HG03469 (cell line): ENCODE data around the gene FAM184A.
A peak's percentile ranks its signal among the peaks of the same experiment; 100 is the strongest.
"Not testable (repeated sequence)": the region's sequence is repeated elsewhere in the genome, so short reads cannot be mapped to it uniquely, and the experiment has no call there.

Experiments
- ATAC-seq: cut with Tn5 transposase; IDR thresholded peaks from one replicate; pipeline ENCODE4 v1.9.1; 2021; ENCODE audit warnings: mild to moderate bottlenecking, moderate library complexity, moderate number of reproducible peaks; ENCODE audit not compliant: unreplicated experiment

FAM184A gene, protein sequence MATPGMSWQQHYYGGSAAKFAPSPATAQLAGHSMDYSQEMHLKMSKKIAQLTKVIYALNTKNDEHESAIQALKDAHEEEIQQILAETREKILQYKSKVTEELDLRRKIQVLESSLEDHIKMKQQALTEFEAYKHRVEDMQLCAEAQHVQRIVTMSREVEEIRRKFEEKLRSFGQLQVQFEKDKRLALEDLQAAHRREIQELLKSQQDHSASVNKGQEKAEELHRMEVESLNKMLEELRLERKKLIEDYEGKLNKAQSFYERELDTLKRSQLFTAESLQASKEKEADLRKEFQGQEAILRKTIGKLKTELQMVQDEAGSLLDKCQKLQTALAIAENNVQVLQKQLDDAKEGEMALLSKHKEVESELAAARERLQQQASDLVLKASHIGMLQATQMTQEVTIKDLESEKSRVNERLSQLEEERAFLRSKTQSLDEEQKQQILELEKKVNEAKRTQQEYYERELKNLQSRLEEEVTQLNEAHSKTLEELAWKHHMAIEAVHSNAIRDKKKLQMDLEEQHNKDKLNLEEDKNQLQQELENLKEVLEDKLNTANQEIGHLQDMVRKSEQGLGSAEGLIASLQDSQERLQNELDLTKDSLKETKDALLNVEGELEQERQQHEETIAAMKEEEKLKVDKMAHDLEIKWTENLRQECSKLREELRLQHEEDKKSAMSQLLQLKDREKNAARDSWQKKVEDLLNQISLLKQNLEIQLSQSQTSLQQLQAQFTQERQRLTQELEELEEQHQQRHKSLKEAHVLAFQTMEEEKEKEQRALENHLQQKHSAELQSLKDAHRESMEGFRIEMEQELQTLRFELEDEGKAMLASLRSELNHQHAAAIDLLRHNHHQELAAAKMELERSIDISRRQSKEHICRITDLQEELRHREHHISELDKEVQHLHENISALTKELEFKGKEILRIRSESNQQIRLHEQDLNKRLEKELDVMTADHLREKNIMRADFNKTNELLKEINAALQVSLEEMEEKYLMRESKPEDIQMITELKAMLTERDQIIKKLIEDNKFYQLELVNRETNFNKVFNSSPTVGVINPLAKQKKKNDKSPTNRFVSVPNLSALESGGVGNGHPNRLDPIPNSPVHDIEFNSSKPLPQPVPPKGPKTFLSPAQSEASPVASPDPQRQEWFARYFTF

DNA sequence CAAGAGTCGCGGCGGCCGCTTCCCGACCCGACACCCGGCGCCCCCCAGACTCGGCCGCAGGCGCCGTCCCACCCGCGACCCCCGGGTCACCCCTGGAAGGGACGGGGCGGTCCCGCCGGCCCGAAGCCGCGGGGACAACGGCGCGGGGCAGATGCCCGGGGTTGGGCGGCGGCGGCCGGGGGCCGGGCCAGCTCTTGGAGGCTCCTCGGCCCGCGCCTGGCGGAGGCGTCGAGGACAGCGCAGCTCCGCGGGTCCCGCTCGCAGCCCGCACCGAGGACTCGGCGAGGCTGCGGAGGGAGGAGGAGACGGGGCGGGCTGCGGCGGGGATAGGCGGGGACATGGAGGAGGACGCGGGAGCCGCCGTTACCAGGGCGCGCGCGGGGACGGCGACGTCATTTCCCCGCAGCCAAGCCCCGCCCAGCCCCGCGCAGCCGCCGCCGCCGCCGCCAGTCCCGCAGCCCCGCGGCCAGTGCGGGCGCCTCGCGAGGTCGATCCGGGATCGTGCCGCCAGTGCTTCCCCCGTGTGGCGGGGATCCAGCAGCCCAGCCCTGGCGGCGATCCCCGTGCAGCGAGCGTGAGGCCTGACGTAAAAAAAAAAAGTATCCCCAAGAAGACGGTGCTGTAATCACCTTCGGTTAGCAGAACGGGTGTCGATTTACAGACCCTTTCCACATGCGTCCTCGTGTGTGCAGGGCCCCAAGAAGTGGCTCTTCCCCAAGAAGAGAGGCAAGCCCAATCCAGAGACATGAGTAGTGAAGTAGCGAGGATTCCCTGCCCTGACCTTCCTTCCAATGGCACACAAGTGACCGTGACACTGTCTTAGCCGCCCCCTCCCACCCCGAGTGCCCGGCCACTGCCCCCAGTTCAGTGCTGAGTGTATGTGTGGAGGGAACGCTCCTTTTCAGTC, at the start of gene FAM184A:
Gene FAM184A (minus strand): TSS at position 289 of the 907 bp plus-strand sequence. CDS start 365 bp downstream, outside the sequence.
- ATAC-seq, result peak; percentile 41

DNA sequence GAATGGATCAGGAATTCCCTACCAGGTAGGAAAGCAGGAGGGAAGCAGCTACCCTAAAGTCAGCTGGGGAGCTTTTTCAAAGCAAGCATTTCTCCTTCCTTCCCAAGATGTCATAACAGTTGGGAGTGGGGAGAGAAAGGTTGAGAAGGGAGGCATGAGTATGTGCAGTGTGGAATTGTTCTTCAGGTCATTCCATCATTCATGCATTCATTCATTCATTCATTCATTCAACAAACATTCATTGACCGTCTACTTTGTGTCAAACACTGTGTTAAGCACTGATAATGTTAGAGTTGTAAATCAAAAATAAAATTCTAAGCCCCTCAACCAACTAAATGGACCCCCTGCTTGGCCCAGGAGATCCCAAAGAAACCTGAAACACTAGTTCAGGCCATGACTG, 49.2 kb upstream of the FAM184A start:
- no peak for ATAC-seq

DNA sequence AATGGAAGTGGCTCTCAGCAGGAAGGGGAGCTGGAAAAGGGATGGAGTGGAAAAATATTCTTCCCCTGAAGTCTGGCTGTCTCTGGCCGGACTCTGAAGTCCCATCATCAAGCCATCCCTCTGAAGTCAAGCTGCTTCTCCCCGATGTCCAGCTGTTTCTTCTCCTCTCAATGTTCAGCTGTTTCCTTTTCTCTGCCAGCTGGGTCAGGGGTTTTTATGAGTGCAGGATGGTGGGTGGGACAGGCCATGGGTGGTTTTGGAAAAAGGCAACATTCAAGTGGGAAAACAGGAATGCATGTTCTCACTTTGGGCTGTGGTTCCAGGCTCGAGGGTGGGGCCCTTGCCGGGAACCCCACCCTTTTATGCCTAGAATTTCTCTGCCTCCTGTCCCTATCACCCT, 48.4 kb upstream of the FAM184A start:
- ATAC-seq, result no peak

DNA sequence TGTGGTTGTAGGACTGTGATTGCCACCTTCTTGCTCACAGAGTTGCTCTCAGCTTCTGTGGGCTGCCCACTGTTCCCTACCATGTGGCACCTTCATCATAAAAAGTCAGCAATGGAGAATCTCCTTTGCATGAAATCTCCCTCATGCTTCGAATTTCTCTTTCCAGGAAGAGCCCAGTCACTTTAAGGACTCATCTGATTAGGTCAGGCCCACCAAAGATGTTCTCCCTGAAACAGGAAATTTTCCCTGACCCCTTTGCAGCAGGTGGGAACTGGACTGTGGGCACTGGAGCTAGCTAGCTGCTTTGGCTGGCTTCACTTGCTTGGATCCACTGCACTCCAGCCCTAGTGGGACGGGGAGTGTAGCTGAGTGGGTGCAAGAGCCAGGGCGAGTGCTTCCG, 47.7 kb upstream of the FAM184A start:
- no peak for ATAC-seq

DNA sequence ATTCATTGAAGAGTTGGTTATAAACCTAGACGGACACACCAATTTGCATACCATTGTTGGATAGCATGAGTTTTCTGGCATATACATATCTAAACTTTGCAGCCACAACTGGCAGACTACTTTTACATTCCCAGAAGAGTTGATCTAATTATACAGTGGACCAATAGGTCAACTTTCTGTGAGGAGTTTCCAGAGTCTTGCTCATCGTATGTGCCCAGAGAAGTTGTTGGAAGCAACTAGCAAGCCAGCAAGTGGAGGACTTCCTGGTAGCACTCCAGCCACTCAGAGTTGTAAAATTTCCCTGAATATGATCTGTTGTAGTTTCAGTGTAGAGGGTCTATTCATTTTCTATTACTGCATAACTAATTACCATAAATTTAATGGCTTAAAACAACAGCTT, 47.1 kb upstream of the FAM184A start:
- ATAC-seq, result no peak

DNA sequence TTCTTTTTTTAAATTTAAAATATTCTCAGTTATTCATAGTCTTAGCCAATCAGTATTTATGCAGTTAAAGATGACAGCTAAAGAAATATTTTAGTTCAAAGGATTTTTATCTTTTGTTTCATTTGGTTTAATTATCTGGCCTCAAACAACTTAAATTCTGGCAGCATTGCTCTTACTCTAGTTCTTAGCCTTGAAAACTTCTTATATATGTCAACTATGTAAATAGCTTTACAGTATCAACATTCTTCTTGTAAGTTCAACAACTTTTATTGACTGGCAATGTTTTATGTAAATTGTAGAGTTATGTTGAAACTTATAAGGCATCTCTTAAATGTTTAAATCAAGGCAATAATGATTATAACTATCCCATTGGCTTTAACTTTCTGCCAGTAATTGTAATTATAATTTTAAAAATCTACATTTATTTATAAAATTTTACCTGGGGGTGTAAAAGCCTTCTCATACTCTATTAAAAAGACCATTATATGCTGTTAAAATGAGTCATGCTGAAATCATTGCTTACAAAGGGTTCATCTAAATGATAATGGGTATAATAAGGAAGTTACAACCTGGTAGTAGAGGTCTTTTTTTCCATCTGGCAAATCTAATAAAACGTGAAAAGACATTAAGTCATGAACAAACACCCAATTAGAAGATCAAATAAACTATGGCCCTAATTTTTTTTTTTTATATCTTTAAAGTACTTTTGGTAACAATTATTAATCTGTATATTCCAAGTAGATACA, 45.8 kb upstream of the FAM184A start:
- no peak for ATAC-seq

DNA sequence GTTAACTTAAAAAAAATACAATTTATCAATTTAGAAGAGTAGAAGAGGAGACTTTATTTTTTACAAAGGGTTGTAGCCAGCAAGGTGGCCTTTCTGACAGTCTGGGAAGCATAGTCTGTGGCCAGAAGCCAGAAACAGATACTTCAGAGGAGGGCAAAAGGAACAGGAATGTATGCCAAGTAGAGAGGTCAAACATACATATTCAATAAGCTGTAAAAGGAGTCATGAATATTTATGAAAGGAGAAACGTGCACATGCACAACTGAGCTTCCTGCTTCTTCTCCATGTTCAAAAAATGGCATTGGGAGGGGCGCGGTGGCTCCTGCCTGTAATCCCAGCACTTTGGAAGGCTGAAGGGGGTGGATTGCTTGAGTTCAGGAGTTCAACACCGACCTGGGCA, 43.9 kb upstream of the FAM184A start:
- ATAC-seq, result no peak

DNA sequence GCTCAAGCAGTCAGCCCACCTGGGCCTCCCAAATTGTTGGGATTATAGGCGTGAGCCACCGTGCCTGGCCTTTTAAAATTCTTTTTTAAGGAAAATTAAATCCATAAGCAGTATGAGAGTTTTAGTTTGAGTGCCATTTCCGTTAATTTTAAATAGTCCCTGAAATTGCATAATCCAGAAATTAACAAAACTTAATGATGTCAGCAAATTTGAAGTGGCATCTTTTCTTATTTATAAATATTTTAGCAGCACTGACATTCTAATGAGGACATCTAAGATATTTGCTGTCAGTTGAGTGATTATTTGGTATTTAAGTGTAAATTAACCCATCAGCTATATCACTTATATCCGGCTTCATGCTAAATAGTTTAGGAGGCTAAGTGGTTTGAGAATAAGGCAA, 42.9 kb upstream of the FAM184A start:
- ATAC-seq, result no peak

DNA sequence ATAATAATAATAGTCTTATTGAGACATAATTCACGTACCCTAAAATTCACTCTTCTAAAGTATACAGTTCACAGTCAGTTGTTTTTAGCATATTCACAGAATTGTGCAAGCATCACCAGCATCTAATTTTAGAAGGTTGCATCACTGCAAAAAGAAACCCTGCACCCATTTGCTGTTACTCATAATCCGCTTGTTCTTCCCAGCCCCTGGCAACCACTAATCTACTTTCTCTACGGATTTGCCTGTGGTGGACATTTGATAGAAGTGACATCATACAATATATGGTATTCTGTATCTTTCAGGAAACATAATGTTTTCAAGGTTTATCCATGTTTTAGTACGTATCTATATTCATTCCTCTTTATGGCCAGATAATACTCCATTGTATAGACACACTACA, 41.5 kb upstream of the FAM184A start:
- ATAC-seq, result no peak

DNA sequence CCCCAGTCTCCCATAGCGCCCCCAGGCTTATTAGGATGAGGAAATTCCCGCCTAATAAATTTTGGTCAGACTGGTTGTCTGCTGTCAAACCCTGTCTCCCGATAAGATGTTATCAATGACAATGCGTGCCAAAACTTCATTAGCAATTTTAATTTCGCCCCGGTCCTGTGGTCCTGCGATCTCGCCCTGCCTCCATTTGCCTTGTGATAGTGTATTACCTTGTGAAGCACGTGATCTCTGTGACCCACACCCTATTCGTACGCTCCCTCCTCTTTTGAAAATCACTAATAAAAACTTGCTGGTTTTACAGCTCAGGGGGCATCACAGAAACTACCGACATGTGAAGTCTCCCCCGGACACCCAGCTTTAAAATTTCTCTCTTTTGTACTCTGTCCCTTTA, 40.6 kb upstream of the FAM184A start:
- ATAC-seq, result not testable (repeated sequence)

DNA sequence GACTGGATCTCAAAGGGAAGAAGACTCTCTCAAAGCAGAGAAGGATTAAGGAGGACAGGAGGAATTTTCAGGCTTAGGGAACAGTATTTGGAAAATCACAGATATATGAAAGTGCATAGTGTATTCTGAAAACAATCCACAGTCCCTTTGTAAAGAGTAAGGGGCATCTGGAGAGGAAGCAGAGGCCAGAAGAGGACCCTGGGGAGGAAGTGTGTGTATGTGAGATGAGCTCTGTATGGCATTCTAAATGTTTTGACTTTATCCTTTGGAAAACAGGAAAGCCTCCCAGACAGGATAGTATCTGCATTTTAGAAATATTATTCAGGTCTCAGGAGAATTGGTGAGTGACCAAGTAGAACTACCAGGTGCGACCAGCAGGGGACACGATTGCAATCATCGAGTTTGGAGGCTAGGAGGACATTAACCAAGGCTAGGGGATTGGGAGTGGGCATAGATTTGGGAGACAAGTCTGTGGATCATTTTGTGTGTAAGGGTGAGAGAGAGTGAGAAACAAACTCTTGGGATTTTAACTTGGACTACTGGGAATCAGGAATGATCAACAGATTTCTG, 38.3 kb upstream of the FAM184A start:
- ATAC-seq, result no peak

DNA sequence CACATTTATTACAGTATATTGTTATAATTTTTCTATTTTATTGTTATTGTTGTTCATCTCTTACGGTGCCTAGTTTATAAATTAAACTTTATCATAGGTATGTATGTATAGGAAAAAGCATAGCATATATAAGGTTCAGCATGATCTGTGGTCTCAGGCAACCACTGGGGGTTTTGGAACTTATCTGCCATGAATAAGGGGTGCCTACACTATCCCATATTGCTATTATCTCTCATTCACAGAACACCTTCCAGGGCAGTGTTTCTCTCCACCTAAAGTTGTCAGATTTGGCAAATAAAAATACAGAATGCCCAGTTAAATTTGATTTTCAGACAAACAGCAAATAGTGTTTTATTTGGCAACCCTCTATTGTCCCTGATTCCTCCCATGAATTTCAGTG, 35.5 kb upstream of the FAM184A start:
- no peak for ATAC-seq

DNA sequence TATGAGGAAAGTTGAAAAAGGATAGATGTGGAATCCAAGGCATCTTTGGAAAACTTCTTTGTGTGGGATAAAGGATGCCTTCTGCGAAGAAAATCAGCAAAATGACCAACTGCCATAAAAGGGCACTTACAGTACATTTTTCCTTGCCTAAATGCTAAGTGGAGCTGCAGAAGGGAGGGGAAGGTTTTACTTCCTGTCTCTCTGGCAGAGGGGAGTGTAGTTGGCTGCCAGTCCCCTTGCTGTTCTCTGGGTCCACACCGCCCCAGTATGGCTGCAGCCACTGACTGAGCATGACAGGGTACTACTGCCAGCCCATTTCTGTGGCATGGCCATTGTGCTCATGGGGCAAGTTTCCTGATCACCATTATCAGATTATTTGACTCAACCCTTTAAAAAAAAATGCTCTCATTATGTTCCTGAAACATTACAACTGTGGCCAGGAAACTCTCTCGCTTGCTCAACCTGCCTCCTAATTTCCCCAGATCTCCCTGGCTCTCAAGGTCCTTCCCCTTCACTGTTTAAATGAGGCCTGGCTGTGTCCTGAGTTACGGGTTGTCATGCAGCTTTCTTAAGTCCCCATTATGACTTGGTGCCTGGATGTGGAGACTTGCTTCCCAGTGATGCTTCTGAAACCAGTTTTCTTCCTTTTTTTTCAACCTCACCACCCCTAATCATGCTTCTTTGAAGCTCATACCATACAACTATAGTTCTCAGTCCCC, 34.5 kb upstream of the FAM184A start:
- no peak for ATAC-seq

DNA sequence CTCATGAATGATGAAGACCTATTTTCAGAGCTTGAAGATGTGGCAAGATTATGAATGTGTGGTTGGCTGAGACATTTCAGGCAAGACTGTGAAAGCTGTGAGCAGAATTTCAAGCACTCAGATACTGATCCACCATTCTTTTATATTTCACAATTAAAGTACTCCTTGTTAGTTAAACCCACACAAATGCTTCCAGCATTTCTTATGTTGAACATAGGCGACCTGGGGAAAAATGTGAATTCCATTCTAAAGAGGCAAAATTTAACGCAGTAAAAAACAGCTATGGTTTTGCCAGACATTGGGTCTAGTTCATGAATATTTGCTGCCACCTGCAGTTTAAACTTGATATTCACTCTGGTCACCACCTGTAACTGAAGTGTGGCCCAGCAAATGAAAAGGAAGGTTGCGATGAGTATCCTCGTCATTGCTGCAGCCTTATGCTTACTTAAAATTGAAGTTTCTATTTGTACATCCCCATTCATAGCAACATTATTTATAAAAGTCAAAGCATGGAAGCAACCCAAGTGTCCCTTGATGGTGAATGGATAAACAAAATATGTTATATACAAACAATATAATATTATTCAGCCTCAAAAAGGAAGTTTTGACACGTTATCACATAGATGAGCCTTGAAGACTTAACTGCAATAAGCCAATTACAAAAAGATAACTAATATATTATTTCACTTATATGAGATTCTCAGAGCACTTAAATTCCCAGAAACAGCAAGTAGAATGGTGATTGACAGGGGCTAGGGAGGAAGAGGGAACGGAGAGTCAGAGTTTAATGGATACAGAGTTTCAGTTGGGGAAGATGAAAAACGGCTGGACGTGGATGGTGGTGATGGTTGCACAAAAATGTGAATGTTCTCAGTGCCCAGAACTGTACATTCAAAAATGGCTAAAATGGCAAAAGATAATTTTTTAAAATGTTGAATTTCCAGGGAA, 32.4 kb upstream of the FAM184A start:
- peak; percentile 75 for ATAC-seq

DNA sequence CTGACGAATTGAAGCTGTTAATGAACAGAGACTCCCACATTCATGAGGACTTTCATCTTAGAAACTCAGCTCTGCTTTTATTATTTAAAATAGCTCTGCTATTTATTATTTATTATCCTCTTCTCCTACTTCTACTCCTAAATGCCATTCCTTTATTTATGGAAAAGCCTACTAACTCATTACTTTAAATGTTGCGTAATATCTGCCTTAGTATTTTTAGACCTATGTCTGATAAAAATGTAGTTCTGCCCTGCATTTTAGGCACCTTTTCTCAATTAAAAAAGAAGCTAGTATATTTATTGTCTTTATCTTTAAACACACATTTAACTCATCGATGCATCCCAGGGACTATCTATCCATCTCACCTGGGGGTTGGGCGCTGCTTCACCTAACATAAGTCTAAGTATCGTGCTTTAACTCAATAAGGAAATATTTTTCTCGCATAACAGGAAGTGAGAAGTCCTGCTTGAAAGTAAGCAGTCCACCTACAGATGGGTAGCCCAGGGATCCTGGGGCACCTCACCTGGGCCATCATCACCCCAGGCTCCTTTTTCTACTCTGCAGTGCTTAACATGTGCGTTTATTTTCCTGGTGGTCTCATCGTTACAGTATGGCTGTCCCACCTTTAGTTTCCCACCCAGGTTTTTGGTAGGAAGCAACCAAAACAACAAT, 31.3 kb upstream of the FAM184A start:
- no peak for ATAC-seq

DNA sequence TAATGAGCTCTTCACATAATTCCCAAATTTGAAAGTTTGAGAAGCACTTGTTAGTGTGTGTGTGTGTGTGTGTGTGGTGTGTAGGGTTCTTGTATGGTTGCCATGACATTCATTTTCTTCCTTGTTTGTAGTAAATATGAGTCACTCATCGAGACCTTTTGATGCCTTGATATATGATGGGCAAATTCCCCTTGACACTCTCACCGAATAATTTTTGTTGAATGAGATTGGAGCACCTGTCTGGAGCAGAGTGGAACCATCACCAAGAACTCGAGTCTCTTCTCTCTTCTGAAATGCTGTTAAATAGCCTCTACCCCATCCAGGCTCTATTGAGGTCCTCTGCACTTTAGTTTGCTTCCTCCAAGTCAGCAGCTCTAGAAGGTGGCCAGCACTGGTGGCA, 29.6 kb upstream of the FAM184A start:
- no peak for ATAC-seq

DNA sequence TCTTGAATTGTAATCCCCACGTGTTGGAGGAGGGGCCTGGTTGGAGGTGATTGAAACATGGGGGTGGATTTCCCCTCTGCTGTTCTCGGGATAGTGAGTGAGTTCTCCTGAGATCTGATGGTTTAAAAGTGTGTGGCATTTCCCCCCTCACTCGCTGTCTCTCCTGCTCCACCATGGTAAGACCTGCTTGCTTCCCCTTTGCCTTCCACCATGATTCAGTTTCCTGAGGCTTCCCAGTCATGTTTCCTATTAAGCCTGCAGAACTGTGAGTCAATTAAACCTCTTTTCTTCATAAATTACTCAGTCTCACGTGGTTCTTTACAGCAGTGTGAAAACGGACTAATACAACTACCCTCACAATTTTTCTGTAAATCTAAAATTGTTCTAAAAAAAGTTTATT, 26.8 kb upstream of the FAM184A start:
- ATAC-seq, result no peak
